K562 (cell line): ENCODE measurements around the gene PRKCE. TPM values are rescaled to one million over a fixed set of nuclear protein-coding genes. Genes with fewer than 3 reads are reported as not detected.

ENCODE experiments used
- ATAC-seq: fragments of 200-7000 bp; cut with Tn5 transposase; 3 replicates; pipeline ENCODE4 v1.9.1; 2020; ENCODE audit warnings: moderate library complexity
- BruUV-seq: library from RNA; stranded (reverse); fragments of 400-500 nt; replicated peaks from 2 replicates; lab custom pipeline; 2021; lab: Mats Ljungman, UMichigan
- CTCF ChIA-PET: fragments of 300-600 bp; formaldehyde crosslinking; extraction: SDS; loops from one replicate; lab custom pipeline; 2021; ENCODE audit warnings: low intra/inter-chr PET ratio; lab: Yijun Ruan, JAX
- POLR2A ChIA-PET: fragments of 300-600, 350-650 bp; sonication (Branson Sonifier 250); formaldehyde crosslinking; extraction: SDS; loops from one replicate; lab custom pipeline; 2021; ENCODE audit warnings: antibody characterized with exemption, inconsistent platforms; lab: Yijun Ruan, JAX
- DNase-seq, 4 experiments: peaks; one replicate each; pipeline versions ENCODE4 v3.0.0 to v3.0.0-alpha.2; 2011 to 2018; ENCODE audit warnings: low spot score in 3 of 4, mixed read lengths in 3 of 4; ENCODE audit errors: extremely low read depth in 1 of 4
- FAIRE-seq: peaks from 2 replicates; lab custom pipeline; 2011; peaks lifted over from hg19 to GRCh38; lab: Jason Lieb, UNC
- H2AFZ ChIP-seq: 2 replicates; pipeline ENCODE4 v1.6.0; 2011; ENCODE audit warnings: low read depth, low read length, control low read depth, inconsistent platforms
- H3K27ac ChIP-seq: fragments of 200-600 bp; 3 replicates; pipeline ENCODE4 v1.8.0; 2011; ENCODE audit warnings: low read depth, mild to moderate bottlenecking, control low read depth, inconsistent platforms, low read length, moderate library complexity, mixed read lengths; ENCODE audit errors: extremely low read depth
- H3K27me3 ChIP-seq, 2 experiments: fragments of 300-600 bp in 1 of 2; 2 replicates in 1 of 2; 3 replicates in 1 of 2; pipeline versions ENCODE4 v1.6.0 to v1.8.0; 2011; ENCODE audit warnings: inconsistent platforms in 2 of 2, low read length in 2 of 2, mild to moderate bottlenecking in 1 of 2, mixed read lengths in 1 of 2, moderate library complexity in 1 of 2; ENCODE audit not compliant: control insufficient read depth in 2 of 2, insufficient read depth in 2 of 2
- H3K36me3 ChIP-seq: fragments of 300-600 bp; 3 replicates; pipeline ENCODE4 v1.8.0; 2011; ENCODE audit warnings: mild to moderate bottlenecking, low read length, inconsistent platforms; ENCODE audit not compliant: control insufficient read depth, insufficient read depth
- H3K4me1 ChIP-seq, 2 experiments: fragments of 200-600 bp in 1 of 2; replicated peaks in 1 of 2; 2 replicates in 1 of 2; 3 replicates in 1 of 2; pipeline versions ENCODE4 v1.5.1 to v1.8.0; 2011; ENCODE audit warnings: inconsistent platforms in 2 of 2, low read length in 2 of 2, mild to moderate bottlenecking in 1 of 2, mixed read lengths in 1 of 2, moderate library complexity in 1 of 2; ENCODE audit not compliant: control insufficient read depth in 2 of 2, insufficient read depth in 2 of 2
- H3K4me2 ChIP-seq: 2 replicates; pipeline ENCODE4 v1.6.1; 2011; ENCODE audit warnings: low read length, control low read depth, inconsistent platforms, mixed read lengths; ENCODE audit not compliant: insufficient read depth
- H3K4me3 ChIP-seq: fragments of 200-600 bp; sonication (generic), shearing (Covaris generic); 2 replicates; pipeline ENCODE4 v1.5.1; 2016; ENCODE audit warnings: control low read depth, inconsistent platforms
- H3K79me2 ChIP-seq: fragments of 200-600 bp; 3 replicates; pipeline ENCODE4 v1.8.0; 2011; ENCODE audit warnings: low read length, inconsistent platforms; ENCODE audit not compliant: control insufficient read depth, insufficient read depth
- H3K9ac ChIP-seq, 2 experiments: 2 replicates each; pipeline versions ENCODE4 v1.6.0 to v1.6.1; 2011; ENCODE audit warnings: low read depth in 2 of 2, low read length in 2 of 2, control low read depth in 1 of 2, inconsistent platforms in 1 of 2, mild to moderate bottlenecking in 1 of 2, mixed read lengths in 1 of 2; ENCODE audit not compliant: insufficient read depth in 1 of 2
- H3K9me1 ChIP-seq: one replicate; pipeline ENCODE4 v1.6.0; 2011; ENCODE audit warnings: inconsistent platforms, mild to moderate bottlenecking, low read length, moderate library complexity; ENCODE audit not compliant: control insufficient read depth, insufficient read depth
- H3K9me3 ChIP-seq: replicated peaks from 2 replicates; pipeline ENCODE4 v1.5.1; 2011; ENCODE audit warnings: low read depth, low read length, inconsistent platforms; ENCODE audit not compliant: control insufficient read depth, insufficient read depth
- H4K20me1 ChIP-seq: replicated peaks from 2 replicates; pipeline ENCODE4 v1.6.1; 2011; ENCODE audit warnings: low read length, inconsistent platforms, mixed read lengths; ENCODE audit not compliant: control insufficient read depth, insufficient read depth
- CXXC5 ChIP-seq: fragments of 250-450 bp; sonication (Bioruptor Pico); IDR thresholded peaks from 2 replicates; pipeline ENCODE4 v1.8.0; 2022; ENCODE audit warnings: inconsistent platforms, mild to moderate bottlenecking, moderate library complexity
- FOXK2 ChIP-seq, 2 experiments: fragments of 450-650 bp; IDR thresholded peaks in 1 of 2; conservative IDR thresholded peaks in 1 of 2; 2 replicates each; pipeline ENCODE4 v1.6.1; 2016; ENCODE audit warnings: low read depth in 2 of 2, mild to moderate bottlenecking in 1 of 2
- TFAP4 ChIP-seq: sonication (generic); formaldehyde crosslinking; IDR thresholded peaks from 2 replicates; pipeline ENCODE4 v1.8.0; 2022; ENCODE audit warnings: missing genetic modification reagents, mild to moderate bottlenecking, moderate library complexity, borderline replicate concordance
- ZBTB8A ChIP-seq: fragments of 450-650 bp; IDR thresholded peaks from 2 replicates; pipeline ENCODE4 v1.6.1; 2018; ENCODE audit warnings: mild to moderate bottlenecking, moderate library complexity; ENCODE audit not compliant: partially characterized antibody
- ZNF584 ChIP-seq: fragments of 200-800 bp; sonication (Bioruptor generic); IDR thresholded peaks from 2 replicates; pipeline ENCODE4 v1.6.1; 2016; ENCODE audit warnings: low read depth, mild to moderate bottlenecking, missing genetic modification characterization, missing compliant biosample characterization
- ZNF764 ChIP-seq: fragments of 250-450 bp; sonication (Bioruptor Pico); IDR thresholded peaks from 2 replicates; pipeline ENCODE4 v1.4.0; 2020; ENCODE audit warnings: low read depth, mild to moderate bottlenecking, moderate library complexity
- ZSCAN32 ChIP-seq: fragments of 450-650 bp; formaldehyde crosslinking; IDR thresholded peaks from 2 replicates; pipeline ENCODE4 v1.4.0; 2020; ENCODE audit warnings: mild to moderate bottlenecking, moderate library complexity
- WGBS: fragments of 100-300 bp; shearing (Covaris generic); methylation state at CpG from one replicate; pipeline ENCODE4 v1.1.6; 2016; ENCODE audit warnings: low coverage, mixed read lengths; ENCODE audit not compliant: insufficient coverage; ENCODE audit errors: missing lambda C conversion rate; 5-methylcytosine and 5-hydroxymethylcytosine counted together
- in situ Hi-C: fragments of 300-500 bp; cut with MboI; formaldehyde crosslinking; loops from 4 replicates; pipeline ENCODE4 v1.15.0; 2018; ENCODE audit warnings: inconsistent platforms, mixed read lengths
- intact Hi-C: fragments of 100-400 bp; cut with micrococcal nuclease; formaldehyde crosslinking; loops from 2 replicates; pipeline ENCODE4 v1.14.2; 2022
- polyA plus RNA-seq, 8 experiments: library from polyadenylated mRNA; depleted of rRNA in 4 of 8; stranded (reverse) in 5 of 8; unstranded in 3 of 8; fragments of >200 nt; fragmentation: Nextera tagmentation in 2 of 8; fragmentation: Illumina TruSeq in 1 of 8; extraction: Ambion mirVana in 2 of 8; extraction: Trizol in 1 of 8; gene quantifications; 2 replicates each; pipeline versions ENCODE4 v1.2.1 to v1.2.3, GENCODE V29; 2011 to 2014; ENCODE audit warnings: inconsistent platforms in 1 of 8, missing spikeins in 1 of 8
- total RNA-seq, 7 experiments: library from RNA; depleted of rRNA in 6 of 7; stranded (reverse); fragments of >200 nt in 6 of 7; fragmentation: Illumina TruSeq in 2 of 7; extraction: Trizol in 2 of 7; gene quantifications; 2 replicates each; pipeline versions ENCODE4 v1.2.1 to v1.2.3, GENCODE V29; 2011 to 2021; ENCODE audit warnings: low replicate concordance in 1 of 7

The PRKCE gene
- total and polyA plus RNA-seq, 9 of the 15 experiments (the other 6 are each of a cell fraction or from before 2014, with no cell fraction given), result 0.06 to 1.0 (median 0.22) TPM; not detected in 1

- no TSS peak for BruUV-seq
Observed at GRCh38 chr2:45994060-45994459, 342.6 kb downstream of the PRKCE start.

GRCh38 chr2:46000660-46001059 is 349.2 kb downstream of the PRKCE start:
- no peak overlapping the region for H3K4me3 ChIP-seq
- ATAC-seq (no peak), DNase-seq (no peak), FAIRE-seq (no peak)
- intact Hi-C loops, result no loop called here
- no peaks in the 10 kb centered on the region for H4K20me1 ChIP-seq
- peaks cover 4 to 23% of the 10 kb centered on the region in 2 experiments; a peak in 3 of 5 replicates for H3K27me3 ChIP-seq
- in situ Hi-C loops, result no loop called here
- CTCF ChIA-PET, result no interaction called here
- H2AFZ ChIP-seq, result no peak overlapping the region
- no peak overlapping the region for H3K4me2 ChIP-seq
- no peaks in the 10 kb centered on the region for H3K36me3 ChIP-seq
- no peak overlapping the region for H3K9ac ChIP-seq
- BruUV-seq, result no TSS peak
- no peaks in the 10 kb centered on the region for H3K9me3 ChIP-seq
- 0% methylated on average over 5 of the region's 5 CpGs for WGBS
- no peaks in the 10 kb centered on the region for H3K9me1 ChIP-seq
- POLR2A ChIA-PET, result interaction anchor here (1.0 kb wide), 1 partner anchor 12 kb away, joined by 3 read pairs; no protein-coding TSS in a partner anchor
- no peak overlapping the region for H3K27ac ChIP-seq
- no peaks in the 10 kb centered on the region for H3K79me2 ChIP-seq
- H3K4me1 ChIP-seq, result no peaks in the 10 kb centered on the region
- TF ChIP-seq ZNF584 (CRISPR knock-in tag), result no peak
- no peak for TF ChIP-seq ZNF764 (CRISPR knock-in tag)
- no peak for TF ChIP-seq FOXK2 (conservative IDR thresholded peaks at IDR 0.05 in 1 of 2, IDR thresholded peaks at IDR 0.05 in 1 of 2; ENCODE audit: low read depth in 2 of 2)

More at GRCh38 chr2:45994060-45994459, 342.6 kb downstream of the PRKCE start:
- Histone ChIP-seq H3K79me2 (no peaks in the 10 kb centered on the region), H3K9me1 (no peaks in the 10 kb centered on the region), H3K27me3 (peaks cover 0 to 15% of the 10 kb centered on the region in 2 experiments; a peak in 2 of 5 replicates), H2AFZ (no peak overlapping the region), H3K4me3 (no peak overlapping the region), H3K27ac (no peak overlapping the region), H3K4me1 (no peaks in the 10 kb centered on the region), H3K4me2 (no peak overlapping the region), H4K20me1 (no peaks in the 10 kb centered on the region), H3K9me3 (no peaks in the 10 kb centered on the region), H3K9ac (no peak overlapping the region), H3K36me3 (no peaks in the 10 kb centered on the region)
- 2% methylated on average over 3 of the region's 3 CpGs for WGBS
- ChIA-PET CTCF (interaction anchor here (1.2 to 2.9 kb wide), 3 partner anchors 371 to 469 kb away, joined by 3 to 36 read pairs (median 15); no protein-coding TSS in a partner anchor), POLR2A (no interaction called here)
- DNase-seq (no peak), FAIRE-seq (no peak), ATAC-seq (no peak)
- TF ChIP-seq ZBTB8A (no peak), ZSCAN32 (CRISPR knock-in tag) (no peak), TFAP4 (CRISPR knock-in tag) (no peak), CXXC5 (CRISPR knock-in tag) (no peak)
- intact Hi-C loops (loop anchor here (5.0 to 10.0 kb wide), 3 partner anchors 658 to 1331 kb away; no protein-coding TSS in a partner anchor), in situ Hi-C loops (loop anchor here (10.0 to 25.0 kb wide), 2 partner anchors 901 to 1318 kb away; no protein-coding TSS in a partner anchor)
